Measurements from ENCODE around the gene TOLLIP. TPM values are rescaled to one million over a fixed set of nuclear protein-coding genes. Genes with fewer than 3 reads are reported as not detected.

The TOLLIP gene
- total and polyA plus RNA-seq, 8 donors = 14.9 to 119 (median 35.8) TPM

DNA sequence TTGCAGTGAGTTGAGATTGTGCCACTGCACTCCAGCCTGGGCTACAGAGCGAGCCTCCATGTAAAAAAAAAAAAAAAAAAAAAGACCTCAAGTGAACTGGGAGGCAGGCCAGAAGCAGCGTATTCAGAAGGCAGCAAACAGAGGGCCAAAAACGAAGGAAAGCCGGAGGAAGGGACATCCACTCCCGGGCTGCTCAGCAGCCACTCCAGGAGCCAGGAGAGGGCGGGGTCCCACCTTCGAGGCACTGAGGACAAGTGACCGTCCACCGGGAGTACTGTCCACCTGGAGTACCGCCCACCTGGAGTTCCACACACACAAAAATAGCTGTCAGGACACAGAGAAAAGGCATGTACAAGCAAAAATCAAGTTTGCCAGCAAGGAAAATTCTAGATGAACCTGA is 5.5 kb downstream of the TOLLIP start:
- TF ChIP-seq POLR2A (IDR thresholded peaks at IDR 0.05) = no peak
- TF ChIP-seq, protein P1, sequence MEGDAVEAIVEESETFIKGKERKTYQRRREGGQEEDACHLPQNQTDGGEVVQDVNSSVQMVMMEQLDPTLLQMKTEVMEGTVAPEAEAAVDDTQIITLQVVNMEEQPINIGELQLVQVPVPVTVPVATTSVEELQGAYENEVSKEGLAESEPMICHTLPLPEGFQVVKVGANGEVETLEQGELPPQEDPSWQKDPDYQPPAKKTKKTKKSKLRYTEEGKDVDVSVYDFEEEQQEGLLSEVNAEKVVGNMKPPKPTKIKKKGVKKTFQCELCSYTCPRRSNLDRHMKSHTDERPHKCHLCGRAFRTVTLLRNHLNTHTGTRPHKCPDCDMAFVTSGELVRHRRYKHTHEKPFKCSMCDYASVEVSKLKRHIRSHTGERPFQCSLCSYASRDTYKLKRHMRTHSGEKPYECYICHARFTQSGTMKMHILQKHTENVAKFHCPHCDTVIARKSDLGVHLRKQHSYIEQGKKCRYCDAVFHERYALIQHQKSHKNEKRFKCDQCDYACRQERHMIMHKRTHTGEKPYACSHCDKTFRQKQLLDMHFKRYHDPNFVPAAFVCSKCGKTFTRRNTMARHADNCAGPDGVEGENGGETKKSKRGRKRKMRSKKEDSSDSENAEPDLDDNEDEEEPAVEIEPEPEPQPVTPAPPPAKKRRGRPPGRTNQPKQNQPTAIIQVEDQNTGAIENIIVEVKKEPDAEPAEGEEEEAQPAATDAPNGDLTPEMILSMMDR (IDR thresholded peaks at IDR 0.05) = no peak
- no peak for TF ChIP-seq POLR2AphosphoS5 (IDR thresholded peaks at IDR 0.05)
- TF ChIP-seq EP300 (IDR thresholded peaks at IDR 0.05) = no peak
- peaks cover 0 to 19% (median 10%) of the 10 kb centered on the region in 4 donors for H3K36me3 ChIP-seq
- H3K27ac ChIP-seq = peak overlapping the region; percentile 49 to 96 (median 77)
- peak; percentile 56 to 80 for DNase-seq
- intact Hi-C loops (cut with DNase I; ENCODE audit: low total_unique reads) = no loop called here
- peaks cover 84 to 100% (median 95%) of the 10 kb centered on the region in 4 donors for H3K4me1 ChIP-seq
- H3K4me3 ChIP-seq = no peak overlapping the region
- no peaks in the 10 kb centered on the region for H3K9me3 ChIP-seq
- H3K27me3 ChIP-seq = no peaks in the 10 kb centered on the region
- WGBS, 5 donors = 19 to 44% (median 28%) methylated on average over 10 of the region's 10 CpGs

DNA sequence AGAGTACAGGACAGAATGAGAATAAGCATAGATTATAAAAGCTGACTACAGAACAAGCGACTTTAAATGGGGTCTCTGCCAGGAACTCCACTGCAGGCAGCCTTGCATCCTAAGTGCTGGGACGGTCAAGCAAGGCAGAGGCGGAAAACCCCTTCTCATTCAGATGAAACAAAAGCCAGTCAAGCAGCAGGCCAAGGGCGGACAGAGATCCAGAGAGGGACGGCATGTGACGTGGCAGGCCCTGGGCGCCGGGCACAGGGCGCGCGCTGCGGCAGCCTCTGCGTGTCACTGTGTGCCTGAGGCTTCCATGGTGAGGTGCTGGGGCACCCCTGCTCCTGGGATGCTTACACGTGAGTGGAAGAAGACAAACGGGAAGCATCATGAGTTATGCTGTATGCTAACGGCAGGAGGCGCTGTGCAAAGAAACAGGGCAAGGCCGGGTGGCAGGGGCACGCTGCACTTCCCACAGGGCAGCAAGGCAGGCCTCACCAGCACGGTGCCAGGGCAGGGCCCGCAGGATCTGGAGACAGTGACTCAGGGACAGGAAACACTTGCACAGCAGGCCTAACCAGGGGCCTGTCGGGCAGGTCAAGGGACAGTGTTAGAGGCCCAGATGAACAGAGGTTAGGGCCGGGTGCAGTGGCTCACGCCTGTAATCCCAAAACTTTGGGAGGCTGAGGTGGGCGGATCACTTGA is 6.2 kb downstream of the TOLLIP start:
- no peaks in the 10 kb centered on the region for H3K27me3 ChIP-seq
- TF ChIP-seq, protein P1 (IDR thresholded peaks at IDR 0.05) = peak in 1 of 7 experiments; percentile 21
- no peak for TF ChIP-seq POLR2AphosphoS5 (IDR thresholded peaks at IDR 0.05)
- no peaks in the 10 kb centered on the region for H3K9me3 ChIP-seq
- H3K4me1 ChIP-seq = peaks cover 85 to 100% (median 95%) of the 10 kb centered on the region in 4 donors
- intact Hi-C loops (cut with DNase I; ENCODE audit: low total_unique reads) = no loop called here
- H3K36me3 ChIP-seq = peaks cover 0 to 20% (median 10%) of the 10 kb centered on the region in 4 donors
- WGBS, 5 donors = 67 to 75% (median 68%) methylated on average over 25 of the region's 25 CpGs
- H3K4me3 ChIP-seq = peak overlapping the region in 1 of 4 donors; percentile 18
- H3K27ac ChIP-seq = peak overlapping the region; percentile 49 to 96 (median 77)
- DNase-seq = peak; percentile 26 to 57

DNA sequence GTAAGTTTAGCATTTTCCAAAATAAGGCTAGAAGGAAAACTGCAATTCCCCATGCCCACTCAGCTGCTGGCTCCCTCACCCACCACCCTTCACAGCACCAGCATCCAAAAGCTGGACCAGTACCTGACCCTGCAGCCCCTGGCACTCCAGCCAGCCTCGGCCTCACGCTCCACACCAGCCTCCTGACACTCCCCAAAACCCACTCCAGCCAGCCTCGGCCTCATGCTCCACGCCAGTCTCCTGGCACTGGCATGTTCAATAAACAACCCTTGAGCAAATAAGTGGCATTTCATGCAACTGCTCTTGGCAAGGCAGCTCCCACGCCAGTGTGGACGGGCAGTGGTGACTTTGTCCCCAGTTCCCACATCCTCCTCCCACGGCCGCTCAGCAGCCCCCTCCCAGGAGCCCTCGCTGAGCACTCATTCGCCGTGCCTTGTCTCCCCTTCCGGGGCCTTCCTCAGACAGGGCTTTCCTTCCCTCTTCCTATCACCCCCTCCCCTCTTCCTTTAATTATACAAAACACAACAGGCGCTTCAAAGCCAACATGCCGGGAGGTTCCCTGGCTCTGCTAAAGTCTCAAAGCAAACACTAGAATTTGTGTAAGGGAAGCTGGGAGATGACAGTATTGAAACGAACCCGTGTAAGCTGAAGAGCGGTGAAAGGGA is 6.8 kb downstream of the TOLLIP start:
- no peaks in the 10 kb centered on the region for H3K27me3 ChIP-seq
- peaks cover 0 to 27% (median 17%) of the 10 kb centered on the region in 4 donors for H3K36me3 ChIP-seq
- H3K27ac ChIP-seq = peak overlapping the region; percentile 29 to 96 (median 77)
- H3K4me1 ChIP-seq = peaks cover 85 to 100% (median 95%) of the 10 kb centered on the region in 4 donors
- peak overlapping the region in 1 of 4 donors; percentile 18 for H3K4me3 ChIP-seq
- intact Hi-C loops (cut with DNase I; ENCODE audit: low total_unique reads) = no loop called here
- no peak for TF ChIP-seq EP300 (IDR thresholded peaks at IDR 0.05)
- no peak for TF ChIP-seq POLR2AphosphoS5 (IDR thresholded peaks at IDR 0.05)
- TF ChIP-seq, protein P1 (IDR thresholded peaks at IDR 0.05) = no peak
- no peak for TF ChIP-seq POLR2A (IDR thresholded peaks at IDR 0.05)
- WGBS, 5 donors = 32 to 46% (median 38%) methylated on average over 17 of the region's 17 CpGs
- no peaks in the 10 kb centered on the region for H3K9me3 ChIP-seq
- peak in 1 of 2 donors; percentile 51 for DNase-seq

DNA sequence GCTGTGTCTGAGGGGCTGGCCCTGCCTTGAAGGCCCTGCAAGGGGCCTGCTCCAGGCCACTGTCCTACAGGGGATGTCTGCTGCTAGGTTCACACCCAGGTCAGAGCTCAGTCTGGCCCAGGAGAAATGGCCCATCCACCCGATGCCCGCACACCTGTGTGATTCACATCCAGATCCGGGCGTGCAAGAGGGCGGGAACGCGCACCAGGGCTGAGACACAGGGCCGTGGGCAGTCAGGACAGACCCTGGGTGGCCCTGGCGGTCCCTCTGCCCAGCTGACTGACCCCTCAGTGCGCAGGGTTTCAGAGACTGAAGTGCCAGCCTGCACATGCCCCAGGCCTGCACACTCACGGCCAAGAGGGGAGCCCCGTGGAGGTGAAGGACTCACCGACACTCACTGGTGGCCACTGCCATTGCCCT is 7.4 kb downstream of the TOLLIP start:
- TF ChIP-seq EP300 (IDR thresholded peaks at IDR 0.05) = no peak
- TF ChIP-seq, protein P1 (IDR thresholded peaks at IDR 0.05) = no peak
- Histone ChIP-seq H3K36me3 (peaks cover 0 to 25% (median 18%) of the 10 kb centered on the region in 4 donors), H3K27me3 (no peaks in the 10 kb centered on the region), H3K27ac (peak overlapping the region; percentile 9 to 96 (median 31)), H3K4me1 (peaks cover 85 to 100% (median 95%) of the 10 kb centered on the region in 4 donors), H3K4me3 (no peak overlapping the region), H3K9me3 (no peaks in the 10 kb centered on the region)
- intact Hi-C loops (cut with DNase I; ENCODE audit: low total_unique reads) = no loop called here
- peak in 1 of 2 donors; percentile 21 for DNase-seq
- WGBS, 5 donors = 75 to 100% (median 78%) methylated on average over 1 to 13 of the region's 13 CpGs

Data from stomach (tissue), 9 donors.